ENCODE measurements around the gene EPOP. TPM values are rescaled to one million over a fixed set of nuclear protein-coding genes. Genes with fewer than 3 reads are reported as not detected.

EPOP gene
- total and polyA plus RNA-seq, 2 donors (not counting 3 experiments of a cell fraction or from before 2014, with no cell fraction given): 0.43 to 2.9 TPM

GRCh38 chr17:38667099-38667786 lies 7.5 kb downstream of the EPOP start:
- no peaks in the 10 kb centered on the region for H4K20me1 ChIP-seq (replicated peaks; ENCODE audit: control insufficient read depth, extremely low read depth, insufficient read depth, low read length)
- FAIRE-seq (no peak), DNase-seq (ENCODE audit: low read depth, low spot score) (peak; percentile 72)
- CTCF ChIA-PET: interaction anchor here (0.6 to 8.4 kb wide), 38 partner anchors 9 to 577 kb away, joined by 3 to 321 read pairs (median 4); partner anchors contain the start of gene CISD3
- no peak overlapping the region for H2AFZ ChIP-seq (ENCODE audit: low read depth, low read length)
- H3K9me3 ChIP-seq (replicated peaks; ENCODE audit: control insufficient read depth, insufficient read depth, low read length): no peaks in the 10 kb centered on the region
- H3K9me1 ChIP-seq (replicated peaks; ENCODE audit: control insufficient read depth, extremely low read depth, insufficient read depth, low read length): no peaks in the 10 kb centered on the region
- H3K9ac ChIP-seq (replicated peaks; ENCODE audit: extremely low read depth, insufficient read depth, low read length): no peak overlapping the region
- H3K4me1 ChIP-seq (ENCODE audit: control insufficient read depth, extremely low read depth, insufficient read depth, low read length): no peaks in the 10 kb centered on the region
- peaks cover 38% of the 10 kb centered on the region in 2 experiments for H3K27me3 ChIP-seq (ENCODE audit: control insufficient read depth in 2 of 2, insufficient read depth in 2 of 2, low read length in 2 of 2)
- no peaks in the 10 kb centered on the region for H3K36me3 ChIP-seq (ENCODE audit: control insufficient read depth in 2 of 2, extremely low read depth in 1 of 2, insufficient read depth in 2 of 2, low read length in 2 of 2)
- H3K27ac ChIP-seq (ENCODE audit: insufficient read depth, low read depth, low read length): no peak overlapping the region
- dilution Hi-C loops (cut with MboI; ENCODE audit: extremely low pct_ligation_motif_present, low sequenced_read_pairs) (no loop called here), intact Hi-C loops (cut with micrococcal nuclease) (loop anchor here (1.0 to 5.0 kb wide), 5 partner anchors 60 to 244 kb away; partner anchors contain the start of gene SRCIN1)
- POLR2A ChIA-PET: interaction anchor here (0.7 kb wide), 1 partner anchor 109 kb away, joined by 3 read pairs; no protein-coding TSS in a partner anchor
- no peaks in the 10 kb centered on the region for H3K79me2 ChIP-seq (ENCODE audit: control insufficient read depth, insufficient read depth, low read length)
- no peak overlapping the region for H3K4me2 ChIP-seq (ENCODE audit: insufficient read depth, low read length)
- TF ChIP-seq JUN (IDR thresholded peaks at IDR 0.05; ENCODE audit: borderline replicate concordance, insufficient read depth, insufficient read length, low read depth) (no peak), FOS (IDR thresholded peaks at IDR 0.05; ENCODE audit: borderline replicate concordance, insufficient read depth, low read length) (no peak), EZH2 (IDR thresholded peaks at IDR 0.05; ENCODE audit: borderline replicate concordance, low read depth, low read length, severe bottlenecking) (no peak)
- TF ChIP-seq, protein P1, sequence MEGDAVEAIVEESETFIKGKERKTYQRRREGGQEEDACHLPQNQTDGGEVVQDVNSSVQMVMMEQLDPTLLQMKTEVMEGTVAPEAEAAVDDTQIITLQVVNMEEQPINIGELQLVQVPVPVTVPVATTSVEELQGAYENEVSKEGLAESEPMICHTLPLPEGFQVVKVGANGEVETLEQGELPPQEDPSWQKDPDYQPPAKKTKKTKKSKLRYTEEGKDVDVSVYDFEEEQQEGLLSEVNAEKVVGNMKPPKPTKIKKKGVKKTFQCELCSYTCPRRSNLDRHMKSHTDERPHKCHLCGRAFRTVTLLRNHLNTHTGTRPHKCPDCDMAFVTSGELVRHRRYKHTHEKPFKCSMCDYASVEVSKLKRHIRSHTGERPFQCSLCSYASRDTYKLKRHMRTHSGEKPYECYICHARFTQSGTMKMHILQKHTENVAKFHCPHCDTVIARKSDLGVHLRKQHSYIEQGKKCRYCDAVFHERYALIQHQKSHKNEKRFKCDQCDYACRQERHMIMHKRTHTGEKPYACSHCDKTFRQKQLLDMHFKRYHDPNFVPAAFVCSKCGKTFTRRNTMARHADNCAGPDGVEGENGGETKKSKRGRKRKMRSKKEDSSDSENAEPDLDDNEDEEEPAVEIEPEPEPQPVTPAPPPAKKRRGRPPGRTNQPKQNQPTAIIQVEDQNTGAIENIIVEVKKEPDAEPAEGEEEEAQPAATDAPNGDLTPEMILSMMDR (IDR thresholded peaks at IDR 0.05; ENCODE audit: extremely low read depth in 1 of 2, insufficient read depth in 1 of 2, low read depth in 1 of 2, low read length in 2 of 2): peak; percentile 98 to 99
- no TSS peak for BruUV-seq (replicated peaks)
- no peak overlapping the region for H3K4me3 ChIP-seq (replicated peaks in 1 of 3; ENCODE audit: insufficient read depth in 1 of 3, low read depth in 1 of 3, low read length in 3 of 3)

All from endothelial cell of umbilical vein (primary cell).